HG03066 (cell line): ENCODE data around the gene TESK2.

Experiments used
- ATAC-seq: cut with Tn5 transposase; IDR thresholded peaks from one replicate; pipeline ENCODE4 v1.9.1; 2021; ENCODE audit warnings: low read depth; ENCODE audit not compliant: unreplicated experiment

The TESK2 gene

GRCh38 chr1:45344499-45344898 lies 146.5 kb downstream of the TESK2 start:
- ATAC-seq, result no peak

DNA sequence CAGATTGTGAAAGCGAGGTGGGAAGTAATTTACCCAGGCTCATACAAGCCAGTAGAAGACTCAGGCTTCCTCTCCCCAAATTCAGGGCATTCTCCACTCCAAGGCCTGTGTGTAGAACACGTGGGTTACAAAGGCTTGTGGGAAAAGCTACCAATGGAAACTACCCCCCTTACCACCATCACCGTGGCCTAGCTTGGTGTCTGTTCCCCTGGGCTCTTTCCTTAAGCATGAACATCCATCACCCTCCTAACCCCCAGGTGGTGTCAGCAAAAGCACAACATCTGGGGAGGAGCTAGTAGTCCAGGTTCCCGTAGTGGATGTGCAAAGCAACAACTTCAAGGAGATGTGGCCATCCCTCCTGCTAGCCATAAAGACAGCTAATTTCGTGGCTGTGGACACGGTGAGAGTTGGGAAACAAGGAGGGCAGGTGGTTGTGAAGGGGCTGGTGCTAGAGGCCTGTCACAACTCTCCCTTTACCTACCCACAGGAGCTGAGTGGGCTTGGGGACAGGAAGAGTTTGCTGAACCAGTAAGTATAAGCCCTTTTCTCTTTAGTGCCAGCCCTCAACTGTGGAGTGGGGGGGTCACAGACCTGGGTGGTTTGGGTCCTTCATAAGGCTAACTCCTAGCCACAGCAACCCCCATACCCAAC lies 150.0 kb downstream of the TESK2 start:
- ATAC-seq, result no peak

DNA sequence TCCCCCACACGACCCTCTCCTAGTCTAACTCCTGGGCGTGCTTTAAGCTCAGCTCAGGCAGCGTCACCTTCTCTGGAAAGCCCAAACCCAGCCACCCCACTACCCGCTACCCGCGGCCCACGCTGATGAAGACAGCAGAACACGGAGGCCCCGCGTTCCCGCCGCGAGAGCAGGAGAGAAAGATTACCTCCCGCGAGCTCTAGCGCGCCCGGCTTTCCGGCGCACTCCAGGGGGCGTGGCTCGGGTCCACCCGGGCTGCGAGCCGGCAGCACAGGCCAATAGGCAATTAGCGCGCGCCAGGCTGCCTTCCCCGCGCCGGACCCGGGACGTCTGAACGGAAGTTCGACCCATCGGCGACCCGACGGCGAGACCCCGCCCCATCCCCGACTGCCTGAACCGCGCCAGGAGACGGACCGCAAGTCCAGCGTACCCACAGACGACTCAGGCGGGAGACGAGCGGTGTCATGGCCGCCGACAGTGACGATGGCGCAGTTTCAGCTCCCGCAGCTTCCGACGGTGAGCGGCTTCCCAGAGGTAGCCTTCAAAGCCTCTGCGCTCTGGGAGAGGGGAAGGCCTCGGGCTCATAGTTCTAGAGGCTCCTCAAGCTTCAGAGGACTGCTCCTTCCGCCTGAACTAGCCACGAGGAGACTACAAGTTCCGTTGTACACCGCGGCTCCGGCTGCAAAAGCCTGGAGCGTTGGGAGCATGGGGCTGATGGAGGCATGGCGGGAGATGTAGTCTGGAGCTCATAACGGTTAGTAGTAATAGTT lies 151.0 kb downstream of the TESK2 start, which contains the start of the genes MUTYH and TOE1:
Gene MUTYH, minus strand, starts transcription at position 652 of the 770 bp plus-strand sequence. CDS start 5,935 bp downstream, outside the sequence.
Gene TOE1, plus strand, starts transcription at position 382 of the 770 bp plus-strand sequence. Its CDS starts 83 bp downstream, at position 465.
- ATAC-seq, result peak; percentile 82

DNA sequence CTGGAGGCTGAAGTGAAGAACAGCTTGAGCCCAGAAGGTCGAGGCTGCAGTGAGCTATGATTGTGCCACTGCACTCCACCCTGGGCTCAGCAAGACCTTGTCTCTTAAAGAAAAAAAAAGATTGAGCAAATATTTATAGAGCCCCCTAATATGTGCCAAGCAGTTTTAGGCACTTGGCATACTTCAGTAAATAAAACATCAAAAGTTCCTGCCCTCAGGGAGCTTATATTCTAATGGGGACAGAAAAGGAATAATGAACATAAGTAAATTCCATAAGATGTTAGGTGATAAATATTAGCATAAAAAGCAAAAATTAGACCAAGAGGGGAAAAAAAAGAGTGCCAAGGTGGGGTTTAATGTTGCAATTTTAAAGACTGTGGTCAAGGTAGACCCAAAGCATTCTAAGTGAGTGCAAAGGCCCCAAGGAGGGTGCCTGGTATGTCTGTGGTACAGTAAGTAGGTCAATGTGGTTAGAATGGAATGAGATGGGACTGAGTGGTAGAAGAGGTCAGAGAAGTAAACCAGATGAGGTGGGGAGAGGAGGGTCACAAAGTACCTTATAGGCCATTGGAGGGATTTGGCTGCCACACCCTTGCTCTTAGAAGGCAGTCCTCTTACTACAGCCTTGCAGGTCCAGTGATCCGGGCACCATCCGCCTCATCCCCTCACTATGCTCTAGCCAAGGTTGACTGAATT lies 153.2 kb downstream of the TESK2 start:
- no peak for ATAC-seq

GRCh38 chr1:45335855-45336324 lies 155.1 kb downstream of the TESK2 start:
- no peak for ATAC-seq

- no peak for ATAC-seq
These were observed 156.4 kb downstream of the TESK2 start for GRCh38 chr1:45334308-45335245.

DNA sequence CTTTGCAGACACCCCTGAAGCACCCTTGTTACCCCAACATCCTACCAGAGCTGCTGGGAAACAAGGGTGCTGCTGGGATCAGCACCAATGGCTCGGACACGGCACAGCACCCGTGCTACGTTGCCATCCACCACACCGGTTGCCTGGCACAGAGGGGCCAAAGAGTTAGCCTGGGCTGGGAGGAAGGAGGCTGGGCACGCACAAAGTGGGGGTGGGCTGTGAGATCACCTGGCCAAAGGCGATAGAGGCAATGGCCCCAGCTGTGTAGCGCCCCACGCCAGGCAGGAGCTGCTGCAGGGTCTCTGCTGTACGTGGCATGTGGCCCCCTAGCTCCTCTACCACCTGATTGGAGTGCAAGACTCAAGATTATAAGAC lies 158.6 kb downstream of the TESK2 start:
- ATAC-seq, result no peak

- no peak for ATAC-seq
These were observed 159.3 kb downstream of the TESK2 start for GRCh38 chr1:45331436-45332345.

- ATAC-seq, result no peak
These were observed 161.5 kb downstream of the TESK2 start for GRCh38 chr1:45329445-45329844.

DNA sequence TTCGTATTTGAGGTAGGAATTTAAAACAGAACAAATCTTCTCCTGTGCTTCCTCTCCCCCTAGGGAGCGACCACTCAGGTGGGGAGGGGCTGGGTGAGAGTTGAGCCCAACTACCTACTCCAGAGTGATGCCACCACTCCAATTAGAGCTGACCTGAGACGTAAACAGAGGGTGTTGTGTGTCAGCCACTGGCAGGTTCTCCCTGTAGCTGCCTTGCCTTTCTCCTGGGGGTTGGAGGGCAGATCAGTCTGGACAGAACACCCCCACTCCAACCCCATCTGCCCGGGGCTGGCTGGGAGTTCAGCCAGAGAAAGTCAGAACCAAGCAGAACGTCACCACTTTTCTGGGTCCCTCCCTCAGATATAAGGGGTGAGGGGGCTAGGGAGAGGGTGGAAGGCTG lies 162.3 kb downstream of the TESK2 start:
- ATAC-seq, result no peak

- ATAC-seq, result no peak
These were observed 163.1 kb downstream of the TESK2 start for GRCh38 chr1:45327644-45328515.

GRCh38 chr1:45326627-45327623 lies 164.0 kb downstream of the TESK2 start, which contains the start of gene HPDL:
Gene HPDL (plus strand): TSS chr1:45326895. CDS start chr1:45327149, 254 bp downstream.
- ATAC-seq, result no peak

DNA sequence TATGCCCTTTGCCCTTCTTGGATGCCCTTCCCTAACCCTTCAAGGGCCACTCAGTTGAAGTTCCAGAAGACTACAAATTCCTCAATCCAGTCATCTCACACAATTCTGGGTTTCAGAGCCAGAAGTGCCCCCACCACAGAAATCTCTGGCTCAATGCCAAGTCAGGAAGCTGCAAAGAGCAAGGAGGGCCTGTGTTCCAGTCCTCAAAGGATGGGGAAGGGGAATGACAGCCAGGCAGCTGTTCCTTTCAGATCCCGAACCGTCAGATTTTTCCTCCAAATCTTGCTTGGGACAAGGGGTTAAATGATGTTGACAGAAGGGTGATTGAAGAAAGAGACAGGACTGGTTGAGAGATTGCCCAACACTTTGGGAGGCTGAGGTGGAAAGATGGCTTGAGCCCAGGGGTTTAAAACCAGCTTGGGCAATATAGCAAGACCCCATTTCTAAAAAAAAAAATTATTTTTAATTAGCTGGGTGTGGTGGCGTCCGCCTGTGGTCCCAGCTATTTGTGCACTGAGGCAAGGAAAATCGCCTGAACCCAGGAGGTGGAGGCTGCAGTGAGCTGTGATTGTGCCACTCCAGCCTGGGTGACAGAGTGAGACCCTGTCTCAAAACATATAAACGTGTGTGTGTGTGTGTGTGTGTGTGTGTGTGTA lies 165.0 kb downstream of the TESK2 start:
- no peak for ATAC-seq

GRCh38 chr1:45322486-45323040 lies 168.4 kb downstream of the TESK2 start:
- no peak for ATAC-seq

DNA sequence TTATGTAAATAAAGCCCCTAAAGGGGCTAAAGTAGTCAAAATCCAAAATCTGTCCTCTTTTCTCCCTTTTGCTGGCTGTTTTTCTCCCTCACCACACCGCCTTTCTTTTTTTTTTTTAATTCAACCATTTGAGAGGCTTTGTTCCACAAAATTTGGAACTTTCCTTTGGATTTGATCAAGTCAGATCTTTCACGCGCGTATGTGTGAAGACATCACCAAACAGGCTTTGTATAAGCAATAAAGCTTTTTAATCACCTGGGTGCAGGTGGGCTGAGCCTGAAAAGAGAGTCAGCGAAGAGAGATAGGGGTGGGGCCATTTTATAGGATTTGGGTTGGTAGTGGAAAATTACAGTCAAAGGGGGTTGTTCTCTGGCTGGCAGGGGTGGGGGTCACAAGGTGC lies 169.5 kb downstream of the TESK2 start:
- ATAC-seq, result no peak

DNA sequence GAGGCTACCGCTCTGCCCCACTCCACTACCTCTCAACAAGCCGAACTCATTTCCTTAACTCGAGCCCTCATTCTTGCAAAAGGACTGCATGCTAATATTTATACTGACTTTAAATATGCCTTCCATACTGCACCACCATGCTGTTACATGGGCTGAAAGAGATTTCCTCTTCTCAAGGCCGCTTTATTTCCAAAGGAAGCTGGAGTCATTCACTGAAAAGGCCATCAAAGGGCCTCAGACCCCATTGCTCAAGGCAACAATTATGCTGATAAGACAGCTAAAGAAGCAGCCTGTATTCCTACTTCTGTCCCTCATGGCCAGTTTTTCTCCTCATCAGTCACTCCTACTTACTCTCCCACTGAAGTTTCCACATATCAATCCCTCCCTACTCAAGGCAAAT lies 171.2 kb downstream of the TESK2 start:
- no peak for ATAC-seq
